ENCODE results near the gene CALN1. TPM values are rescaled to one million over a fixed set of nuclear protein-coding genes. Genes with fewer than 3 reads are reported as not detected.

The CALN1 gene
- total RNA-seq, 6 experiments from 2014 or later, result 0.06 to 0.98 (median 0.34) TPM

- Histone ChIP-seq H3K4me3 (no peak overlapping the region), H3K4me1 (no peaks in the 10 kb centered on the region), H3K36me3 (no peaks in the 10 kb centered on the region), H3K27me3 (no peaks in the 10 kb centered on the region), H3K9me3 (no peaks in the 10 kb centered on the region), H3K27ac (no peak overlapping the region)
- ATAC-seq (no peak), DNase-seq (no peak)
- WGBS (ENCODE audit: insufficient coverage, low coverage, low lambda C conversion rate, missing lambda C conversion rate), result 25% methylated on average over 2 of the region's 2 CpGs
- intact Hi-C loops (cut with DNase I), result no loop called here
- TF ChIP-seq POLR2A (IDR thresholded peaks at IDR 0.05), result no peak
- no peak for TF ChIP-seq CTCF (IDR thresholded peaks at IDR 0.05)
Observed at GRCh38 chr7:71870812-71871211, 541.3 kb downstream of the CALN1 start.

GRCh38 chr7:71868797-71869196 is 543.3 kb downstream of the CALN1 start:
- Histone ChIP-seq H3K9me3 (no peaks in the 10 kb centered on the region), H3K27ac (no peak overlapping the region), H3K36me3 (no peaks in the 10 kb centered on the region), H3K27me3 (no peaks in the 10 kb centered on the region), H3K4me3 (no peak overlapping the region), H3K4me1 (no peaks in the 10 kb centered on the region)
- no peak for TF ChIP-seq CTCF (IDR thresholded peaks at IDR 0.05)
- no peak for TF ChIP-seq POLR2A (IDR thresholded peaks at IDR 0.05)
- intact Hi-C loops (cut with DNase I), result no loop called here
- ATAC-seq (peak in 2 of 4 donors; percentile 62 to 64), DNase-seq (no peak)
- 25% methylated on average over 1 of the region's 1 CpG for WGBS (ENCODE audit: insufficient coverage, low coverage, low lambda C conversion rate, missing lambda C conversion rate)

GRCh38 chr7:71867626-71868025 is 544.5 kb downstream of the CALN1 start:
- no peaks in the 10 kb centered on the region for H3K27me3 ChIP-seq
- H3K4me1 ChIP-seq, result no peaks in the 10 kb centered on the region
- H3K9me3 ChIP-seq, result no peaks in the 10 kb centered on the region
- ATAC-seq (no peak), DNase-seq (no peak)
- 76% methylated on average over 8 of the region's 8 CpGs for WGBS (ENCODE audit: insufficient coverage, low coverage, low lambda C conversion rate, missing lambda C conversion rate)
- H3K27ac ChIP-seq, result no peak overlapping the region
- no peak overlapping the region for H3K4me3 ChIP-seq
- no peaks in the 10 kb centered on the region for H3K36me3 ChIP-seq
- TF ChIP-seq POLR2A (IDR thresholded peaks at IDR 0.05), result no peak
- no peak for TF ChIP-seq CTCF (IDR thresholded peaks at IDR 0.05)
- intact Hi-C loops (cut with DNase I), result no loop called here

- Histone ChIP-seq H3K36me3 (no peaks in the 10 kb centered on the region), H3K9me3 (no peaks in the 10 kb centered on the region), H3K4me1 (no peaks in the 10 kb centered on the region), H3K27ac (no peak overlapping the region), H3K4me3 (no peak overlapping the region), H3K27me3 (no peaks in the 10 kb centered on the region)
- no peak for ATAC-seq
- intact Hi-C loops (cut with DNase I), result no loop called here
- TF ChIP-seq CTCF (IDR thresholded peaks at IDR 0.05), result no peak
- TF ChIP-seq POLR2A (IDR thresholded peaks at IDR 0.05), result no peak
- WGBS (ENCODE audit: insufficient coverage, low coverage, low lambda C conversion rate, missing lambda C conversion rate), result 50% methylated on average over 5 of the region's 6 CpGs
- no peak for DNase-seq
Observed at GRCh38 chr7:71865172-71865571, 547.0 kb downstream of the CALN1 start.

GRCh38 chr7:71864130-71864529 is 548.0 kb downstream of the CALN1 start:
- intact Hi-C loops (cut with DNase I), result no loop called here
- Histone ChIP-seq H3K36me3 (no peaks in the 10 kb centered on the region), H3K27me3 (no peaks in the 10 kb centered on the region), H3K4me3 (no peak overlapping the region), H3K4me1 (no peaks in the 10 kb centered on the region), H3K9me3 (no peaks in the 10 kb centered on the region), H3K27ac (no peak overlapping the region)
- TF ChIP-seq CTCF (IDR thresholded peaks at IDR 0.05) (no peak), POLR2A (IDR thresholded peaks at IDR 0.05) (no peak)
- ATAC-seq (no peak), DNase-seq (no peak)
- WGBS (ENCODE audit: insufficient coverage, low coverage, low lambda C conversion rate, missing lambda C conversion rate), result 79% methylated on average over 4 of the region's 4 CpGs
